NCI-H2171 (cell line): ENCODE measurements around the gene ALDH8A1.

Source experiments
- DNase-seq: peaks from one replicate; lab custom pipeline; 2025; lab: John Stamatoyannopoulos, UW

Gene ALDH8A1

GRCh38 chr6:134949927-134950326 is at the start of gene ALDH8A1:
ALDH8A1 (minus strand) TSS chr6:134950101; CDS start chr6:134950053, 48 bp downstream.
- no peak for DNase-seq

- DNase-seq: no peak
Observed at GRCh38 chr6:134999107-134999506, 49.2 kb upstream of the ALDH8A1 start.

GRCh38 chr6:134997133-134997995 is 47.5 kb upstream of the ALDH8A1 start:
- DNase-seq: no peak

- no peak for DNase-seq
Observed at GRCh38 chr6:134995536-134995935, 45.6 kb upstream of the ALDH8A1 start.

- DNase-seq: no peak
Observed at GRCh38 chr6:134994431-134994830, 44.5 kb upstream of the ALDH8A1 start.

- no peak for DNase-seq
Observed at GRCh38 chr6:134992155-134992554, 42.3 kb upstream of the ALDH8A1 start.

GRCh38 chr6:134990262-134990661 is 40.4 kb upstream of the ALDH8A1 start:
- DNase-seq: no peak

GRCh38 chr6:134984821-134985220 is 34.9 kb upstream of the ALDH8A1 start:
- DNase-seq: no peak

GRCh38 chr6:134983823-134984222 is 33.9 kb upstream of the ALDH8A1 start:
- no peak for DNase-seq

- DNase-seq: no peak
Observed at GRCh38 chr6:134982161-134982560, 32.3 kb upstream of the ALDH8A1 start.

- no peak for DNase-seq
Observed at GRCh38 chr6:134980846-134981245, 30.9 kb upstream of the ALDH8A1 start.

GRCh38 chr6:134979142-134979541 is 29.2 kb upstream of the ALDH8A1 start:
- no peak for DNase-seq

GRCh38 chr6:134974370-134974769 is 24.5 kb upstream of the ALDH8A1 start:
- no peak for DNase-seq

- DNase-seq: no peak
Observed at GRCh38 chr6:134967711-134968110, 17.8 kb upstream of the ALDH8A1 start.

- DNase-seq: no peak
Observed at GRCh38 chr6:134964451-134965203, 14.7 kb upstream of the ALDH8A1 start.

- DNase-seq: no peak
Observed at GRCh38 chr6:134962421-134962820, 12.5 kb upstream of the ALDH8A1 start.

- no peak for DNase-seq
Observed at GRCh38 chr6:134961366-134961765, 11.5 kb upstream of the ALDH8A1 start.

GRCh38 chr6:134959603-134960002 is 9.7 kb upstream of the ALDH8A1 start:
- no peak for DNase-seq

GRCh38 chr6:134956676-134957075 is 6.8 kb upstream of the ALDH8A1 start:
- no peak for DNase-seq

- DNase-seq: no peak
Observed at GRCh38 chr6:134956032-134956431, 6.1 kb upstream of the ALDH8A1 start.

GRCh38 chr6:134954272-134955000 is 4.5 kb upstream of the ALDH8A1 start:
- DNase-seq: no peak

- DNase-seq: no peak
Observed at GRCh38 chr6:134951494-134952263, 1.8 kb upstream of the ALDH8A1 start.
